GM12873 (cell line): ENCODE results near the gene SMIM24.
A peak's percentile ranks its signal among the peaks of the same experiment; 100 is the strongest.

Source experiments
- CTCF ChIP-seq: IDR thresholded peaks from 2 replicates; pipeline ENCODE4 v1.5.1; 2012; ENCODE audit warnings: low read depth, mild to moderate bottlenecking, moderate library complexity, low read length, control low read depth; ENCODE audit not compliant: insufficient read depth; ENCODE audit errors: missing control alignments

Gene SMIM24

DNA sequence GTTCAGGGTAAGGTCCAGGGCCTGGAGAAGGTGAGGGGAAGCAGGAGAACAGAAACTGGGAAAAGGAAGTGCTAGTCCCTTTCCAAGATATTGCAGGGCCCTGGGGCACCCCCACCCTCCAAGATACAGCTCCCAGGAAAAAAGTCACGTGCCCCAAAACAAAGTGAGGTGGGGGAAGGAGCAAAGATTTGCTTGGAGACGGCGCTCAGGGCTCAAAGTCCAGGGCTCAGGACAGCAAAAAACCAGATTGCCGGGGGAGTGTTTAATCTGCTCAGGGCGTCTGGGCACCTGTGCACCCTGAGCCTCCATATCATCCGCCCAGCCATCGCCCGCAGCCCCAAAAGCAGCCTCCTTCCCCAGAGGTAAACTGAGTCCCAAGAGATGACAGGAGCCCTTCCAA is 6.3 kb downstream of the SMIM24 start:
- TF ChIP-seq CTCF, result no peak

- peak; percentile 86 for TF ChIP-seq CTCF
These were observed 8.2 kb downstream of the SMIM24 start for GRCh38 chr19:3471954-3472655.

DNA sequence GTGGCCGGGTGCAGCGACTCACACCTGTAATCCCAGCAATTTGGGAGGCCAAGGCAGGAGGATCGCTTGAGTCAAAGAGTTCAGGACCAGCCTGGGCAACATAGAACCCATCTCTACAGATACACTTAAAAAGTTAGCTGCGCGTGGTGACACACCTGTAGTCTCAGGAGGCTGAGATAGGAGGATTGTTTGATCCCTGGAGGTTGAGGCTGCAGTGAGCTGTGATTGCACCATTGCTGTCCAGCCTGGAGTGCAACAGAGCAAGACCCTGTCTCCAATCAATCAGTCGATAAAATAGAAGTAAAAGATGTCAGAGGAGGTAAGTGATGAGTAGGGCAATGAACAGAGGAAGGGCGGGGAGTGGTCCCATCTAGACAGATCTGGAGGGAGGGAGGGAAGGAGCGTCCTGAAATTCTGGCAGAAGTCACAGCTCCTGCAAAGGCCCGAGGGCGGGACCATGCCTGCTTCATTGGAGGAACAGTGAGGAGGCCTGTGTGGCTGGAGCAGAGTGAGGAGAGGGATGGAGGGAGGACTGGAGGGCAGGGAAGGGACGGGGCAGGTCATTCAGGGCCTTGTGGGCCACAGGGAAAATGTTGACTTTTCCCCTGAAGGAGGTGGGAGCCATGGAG is 9.7 kb downstream of the SMIM24 start:
- no peak for TF ChIP-seq CTCF

DNA sequence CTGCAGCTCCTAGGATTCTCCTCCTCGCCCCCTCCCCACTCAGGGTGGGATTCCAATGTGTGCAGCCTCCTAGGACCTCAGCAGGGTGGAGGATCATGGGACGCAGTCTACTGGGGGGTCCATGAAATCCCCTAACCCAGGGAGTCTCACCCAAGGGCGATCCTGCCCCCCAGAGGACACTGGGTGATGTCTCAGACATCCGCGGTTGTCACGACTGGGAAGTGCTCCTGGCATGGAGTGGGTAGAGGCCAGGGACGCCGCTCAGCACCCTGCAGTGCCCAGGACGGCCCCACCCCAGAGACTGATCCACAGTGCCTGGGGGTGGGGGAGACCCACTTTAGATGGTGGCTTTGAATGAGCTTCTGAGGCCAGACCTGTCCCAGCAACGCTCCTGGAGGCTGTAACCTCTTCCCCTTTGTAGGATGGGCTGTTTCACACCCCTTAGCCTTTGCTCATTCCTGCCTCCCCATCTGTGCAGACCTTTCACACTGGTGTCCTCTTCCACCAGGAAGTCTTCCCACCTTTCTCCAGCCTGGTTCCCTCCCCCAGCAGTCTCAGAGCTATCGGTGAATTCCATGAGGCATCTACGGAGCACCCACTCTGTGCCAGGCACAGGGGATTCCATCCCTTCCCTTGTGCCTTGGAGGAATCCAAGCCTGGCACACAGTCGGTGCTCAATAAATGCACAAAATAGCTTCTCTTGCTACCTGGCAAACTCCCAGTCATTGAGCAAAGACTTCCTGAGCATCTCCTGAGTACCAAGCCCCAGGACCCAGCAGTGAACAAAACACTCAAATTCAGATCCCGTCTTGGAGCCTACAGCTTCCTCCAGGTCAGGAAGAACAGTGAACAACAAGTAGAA is 10.5 kb downstream of the SMIM24 start:
- TF ChIP-seq CTCF, result no peak

DNA sequence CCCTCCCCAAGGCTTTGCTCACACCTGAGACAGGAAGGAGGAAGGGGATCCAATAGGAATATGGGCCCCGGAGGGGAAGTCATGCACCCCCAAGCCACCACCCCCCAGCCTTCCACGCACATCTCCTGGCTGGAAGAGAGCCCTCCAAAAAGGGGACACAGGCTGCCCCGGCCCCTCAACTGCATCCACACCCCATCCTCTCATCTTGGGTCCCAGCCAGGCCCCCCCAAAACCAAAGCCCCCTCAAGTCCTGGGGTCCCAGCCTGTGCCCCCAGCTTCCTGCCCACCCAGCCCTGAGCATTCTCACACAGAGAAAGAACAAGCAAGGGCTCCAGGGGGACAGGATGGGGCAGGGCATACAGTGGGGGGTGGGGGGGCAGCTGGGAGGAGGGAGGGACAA is 12.1 kb downstream of the SMIM24 start:
- TF ChIP-seq CTCF, result no peak

- TF ChIP-seq CTCF, result no peak
These were observed 12.7 kb downstream of the SMIM24 start for GRCh38 chr19:3467437-3468198.
